K562 (cell line): ENCODE results near the gene KRT33B. TPM values are rescaled to one million over a fixed set of nuclear protein-coding genes. Genes with fewer than 3 reads are reported as not detected.

Experiments used
- ATAC-seq: fragments of 200-7000 bp; cut with Tn5 transposase; 3 replicates; pipeline ENCODE4 v1.9.1; 2020; ENCODE audit warnings: moderate library complexity
- BruUV-seq: library from RNA; stranded (reverse); fragments of 400-500 nt; replicated peaks from 2 replicates; lab custom pipeline; 2021; lab: Mats Ljungman, UMichigan
- CTCF ChIA-PET: fragments of 300-600 bp; formaldehyde crosslinking; extraction: SDS; loops from one replicate; lab custom pipeline; 2021; ENCODE audit warnings: low intra/inter-chr PET ratio; lab: Yijun Ruan, JAX
- POLR2A ChIA-PET: fragments of 300-600, 350-650 bp; sonication (Branson Sonifier 250); formaldehyde crosslinking; extraction: SDS; loops from one replicate; lab custom pipeline; 2021; ENCODE audit warnings: antibody characterized with exemption, inconsistent platforms; lab: Yijun Ruan, JAX
- DNase-seq, 4 experiments: peaks; one replicate each; pipeline versions ENCODE4 v3.0.0 to v3.0.0-alpha.2; 2011 to 2018; ENCODE audit warnings: low spot score in 3 of 4, mixed read lengths in 3 of 4; ENCODE audit errors: extremely low read depth in 1 of 4
- FAIRE-seq: peaks from 2 replicates; lab custom pipeline; 2011; peaks lifted over from hg19 to GRCh38; lab: Jason Lieb, UNC
- H2AFZ ChIP-seq: 2 replicates; pipeline ENCODE4 v1.6.0; 2011; ENCODE audit warnings: low read depth, low read length, control low read depth, inconsistent platforms
- H3K27ac ChIP-seq: fragments of 200-600 bp; 3 replicates; pipeline ENCODE4 v1.8.0; 2011; ENCODE audit warnings: low read depth, mild to moderate bottlenecking, control low read depth, inconsistent platforms, low read length, moderate library complexity, mixed read lengths; ENCODE audit errors: extremely low read depth
- H3K27me3 ChIP-seq, 2 experiments: fragments of 300-600 bp in 1 of 2; 2 replicates in 1 of 2; 3 replicates in 1 of 2; pipeline versions ENCODE4 v1.6.0 to v1.8.0; 2011; ENCODE audit warnings: inconsistent platforms in 2 of 2, low read length in 2 of 2, mild to moderate bottlenecking in 1 of 2, mixed read lengths in 1 of 2, moderate library complexity in 1 of 2; ENCODE audit not compliant: control insufficient read depth in 2 of 2, insufficient read depth in 2 of 2
- H3K36me3 ChIP-seq: fragments of 300-600 bp; 3 replicates; pipeline ENCODE4 v1.8.0; 2011; ENCODE audit warnings: mild to moderate bottlenecking, low read length, inconsistent platforms; ENCODE audit not compliant: control insufficient read depth, insufficient read depth
- H3K4me1 ChIP-seq, 2 experiments: fragments of 200-600 bp in 1 of 2; replicated peaks in 1 of 2; 2 replicates in 1 of 2; 3 replicates in 1 of 2; pipeline versions ENCODE4 v1.5.1 to v1.8.0; 2011; ENCODE audit warnings: inconsistent platforms in 2 of 2, low read length in 2 of 2, mild to moderate bottlenecking in 1 of 2, mixed read lengths in 1 of 2, moderate library complexity in 1 of 2; ENCODE audit not compliant: control insufficient read depth in 2 of 2, insufficient read depth in 2 of 2
- H3K4me2 ChIP-seq: 2 replicates; pipeline ENCODE4 v1.6.1; 2011; ENCODE audit warnings: low read length, control low read depth, inconsistent platforms, mixed read lengths; ENCODE audit not compliant: insufficient read depth
- H3K4me3 ChIP-seq: fragments of 200-600 bp; sonication (generic), shearing (Covaris generic); 2 replicates; pipeline ENCODE4 v1.5.1; 2016; ENCODE audit warnings: control low read depth, inconsistent platforms
- H3K79me2 ChIP-seq: fragments of 200-600 bp; 3 replicates; pipeline ENCODE4 v1.8.0; 2011; ENCODE audit warnings: low read length, inconsistent platforms; ENCODE audit not compliant: control insufficient read depth, insufficient read depth
- H3K9ac ChIP-seq, 2 experiments: 2 replicates each; pipeline versions ENCODE4 v1.6.0 to v1.6.1; 2011; ENCODE audit warnings: low read depth in 2 of 2, low read length in 2 of 2, control low read depth in 1 of 2, inconsistent platforms in 1 of 2, mild to moderate bottlenecking in 1 of 2, mixed read lengths in 1 of 2; ENCODE audit not compliant: insufficient read depth in 1 of 2
- H3K9me1 ChIP-seq: one replicate; pipeline ENCODE4 v1.6.0; 2011; ENCODE audit warnings: inconsistent platforms, mild to moderate bottlenecking, low read length, moderate library complexity; ENCODE audit not compliant: control insufficient read depth, insufficient read depth
- H3K9me3 ChIP-seq: replicated peaks from 2 replicates; pipeline ENCODE4 v1.5.1; 2011; ENCODE audit warnings: low read depth, low read length, inconsistent platforms; ENCODE audit not compliant: control insufficient read depth, insufficient read depth
- H4K20me1 ChIP-seq: replicated peaks from 2 replicates; pipeline ENCODE4 v1.6.1; 2011; ENCODE audit warnings: low read length, inconsistent platforms, mixed read lengths; ENCODE audit not compliant: control insufficient read depth, insufficient read depth
- CBFA2T3 ChIP-seq: fragments of 450-650 bp; IDR thresholded peaks from 2 replicates; pipeline ENCODE4 v1.6.1; 2017
- CREB1 ChIP-seq, 2 experiments: sonication (generic) in 1 of 2; formaldehyde crosslinking in 1 of 2; IDR thresholded peaks; 2 replicates each; pipeline versions ENCODE4 v1.6.1 to v1.8.0; 2012 to 2022; ENCODE audit warnings: inconsistent platforms in 1 of 2, mild to moderate bottlenecking in 1 of 2, missing genetic modification reagents in 1 of 2, moderate library complexity in 1 of 2
- CREB3L1 ChIP-seq: fragments of 450-650 bp; IDR thresholded peaks from 2 replicates; pipeline ENCODE4 v1.6.1; 2014; ENCODE audit warnings: low read depth, mild to moderate bottlenecking, moderate library complexity, borderline replicate concordance
- CREB5 ChIP-seq: fragments of 250-450 bp; sonication (Bioruptor Pico); IDR thresholded peaks from 2 replicates; pipeline ENCODE4 v1.5.0; 2020; ENCODE audit warnings: mild to moderate bottlenecking
- ERF ChIP-seq: fragments of 450-650 bp; formaldehyde crosslinking; IDR thresholded peaks from 2 replicates; pipeline ENCODE4 v1.4.0; 2020; ENCODE audit warnings: mild to moderate bottlenecking, mixed read lengths
- ETS2 ChIP-seq: IDR thresholded peaks from 2 replicates; pipeline ENCODE4 v1.6.1; 2016; ENCODE audit warnings: borderline replicate concordance, missing genetic modification characterization, mild to moderate bottlenecking, moderate library complexity, missing compliant biosample characterization; ENCODE audit not compliant: poor library complexity, severe bottlenecking
- MBD2 ChIP-seq: sonication (generic); IDR thresholded peaks from 2 replicates; pipeline ENCODE4 v1.6.1; 2016; ENCODE audit warnings: low read depth, borderline replicate concordance
- MCM3 ChIP-seq: fragments of 450-650 bp; IDR thresholded peaks from 2 replicates; pipeline ENCODE4 v1.6.1; 2016
- PML ChIP-seq: IDR thresholded peaks from 2 replicates; pipeline ENCODE4 v1.6.1; 2012; ENCODE audit warnings: low read length, inconsistent platforms
- RCOR1 ChIP-seq, 2 experiments: IDR thresholded peaks; 2 replicates each; pipeline ENCODE4 v1.6.1; 2012; ENCODE audit warnings: low read depth in 2 of 2, low read length in 2 of 2, borderline replicate concordance in 1 of 2, improper control_type of control experiment in 1 of 2
- RHOXF2B ChIP-seq: fragments of 250-450 bp; sonication (Bioruptor Pico); conservative IDR thresholded peaks from 2 replicates; pipeline ENCODE4 v1.5.1; 2021
- STAT5A ChIP-seq: IDR thresholded peaks from 2 replicates; pipeline ENCODE4 v1.6.1; 2012; ENCODE audit warnings: low read length, inconsistent platforms, borderline replicate concordance
- ZEB2 ChIP-seq: fragments of 450-650 bp; IDR thresholded peaks from 2 replicates; pipeline ENCODE4 v1.6.1; 2016
- ZMIZ1 ChIP-seq, 2 experiments: fragments of 150-350 bp in 1 of 2; IDR thresholded peaks; 2 replicates each; pipeline ENCODE4 v1.6.1; 2012 to 2016; ENCODE audit warnings: low read depth in 2 of 2, low read length in 2 of 2, mild to moderate bottlenecking in 1 of 2, moderate library complexity in 1 of 2
- ZNF311 ChIP-seq: fragments of 250-450 bp; sonication (Bioruptor Pico); IDR thresholded peaks from 2 replicates; pipeline ENCODE4 v1.4.0; 2020; ENCODE audit warnings: mild to moderate bottlenecking, moderate library complexity
- ZZZ3 ChIP-seq: fragments of 450-650 bp; IDR thresholded peaks from 2 replicates; pipeline ENCODE4 v1.6.1; 2016; ENCODE audit warnings: antibody characterized with exemption, mild to moderate bottlenecking, moderate library complexity
- WGBS: fragments of 100-300 bp; shearing (Covaris generic); methylation state at CpG from one replicate; pipeline ENCODE4 v1.1.6; 2016; ENCODE audit warnings: low coverage, mixed read lengths; ENCODE audit not compliant: insufficient coverage; ENCODE audit errors: missing lambda C conversion rate; 5-methylcytosine and 5-hydroxymethylcytosine counted together
- in situ Hi-C: fragments of 300-500 bp; cut with MboI; formaldehyde crosslinking; loops from 4 replicates; pipeline ENCODE4 v1.15.0; 2018; ENCODE audit warnings: inconsistent platforms, mixed read lengths
- intact Hi-C: fragments of 100-400 bp; cut with micrococcal nuclease; formaldehyde crosslinking; loops from 2 replicates; pipeline ENCODE4 v1.14.2; 2022
- polyA plus RNA-seq, 8 experiments: library from polyadenylated mRNA; depleted of rRNA in 4 of 8; stranded (reverse) in 5 of 8; unstranded in 3 of 8; fragments of >200 nt; fragmentation: Nextera tagmentation in 2 of 8; fragmentation: Illumina TruSeq in 1 of 8; extraction: Ambion mirVana in 2 of 8; extraction: Trizol in 1 of 8; gene quantifications; 2 replicates each; pipeline versions ENCODE4 v1.2.1 to v1.2.3, GENCODE V29; 2011 to 2014; ENCODE audit warnings: inconsistent platforms in 1 of 8, missing spikeins in 1 of 8
- total RNA-seq, 7 experiments: library from RNA; depleted of rRNA in 6 of 7; stranded (reverse); fragments of >200 nt in 6 of 7; fragmentation: Illumina TruSeq in 2 of 7; extraction: Trizol in 2 of 7; gene quantifications; 2 replicates each; pipeline versions ENCODE4 v1.2.1 to v1.2.3, GENCODE V29; 2011 to 2021; ENCODE audit warnings: low replicate concordance in 1 of 7
- TF ChIP-seq, protein P1 (sequence below): conservative IDR thresholded peaks from 2 replicates; pipeline ENCODE4 v1.6.1; 2011; ENCODE audit warnings: low read depth, mild to moderate bottlenecking, low read length; ENCODE audit not compliant: control insufficient read depth

The KRT33B gene
- total and polyA plus RNA-seq, 9 of the 15 experiments (the other 6 are each of a cell fraction or from before 2014, with no cell fraction given): not detected

DNA sequence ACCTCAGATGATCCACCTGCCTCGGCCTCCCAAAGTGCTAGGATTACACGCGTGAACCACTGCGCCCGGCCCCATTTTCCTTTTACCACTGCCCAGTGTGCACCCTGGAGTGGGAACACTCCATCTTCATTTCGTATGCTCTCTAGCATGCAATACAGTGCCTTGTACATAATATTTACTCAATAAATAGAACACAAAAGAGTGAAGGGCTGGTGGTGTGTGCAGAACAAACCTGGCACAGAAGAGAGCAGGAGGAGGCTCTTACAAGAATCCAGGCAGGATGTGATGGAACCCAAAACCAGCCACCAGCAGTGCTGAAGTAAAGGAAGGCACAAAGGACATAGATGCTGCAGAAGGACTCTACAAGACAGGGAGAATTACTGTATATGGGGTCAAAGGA lies 47.5 kb upstream of the KRT33B start:
- ATAC-seq: no peak
- Histone ChIP-seq H3K4me2 (no peak overlapping the region), H3K36me3 (no peaks in the 10 kb centered on the region), H3K27ac (no peak overlapping the region), H3K4me1 (no peaks in the 10 kb centered on the region), H3K27me3 (peaks cover 16 to 37% of the 10 kb centered on the region in 2 experiments; a peak in 4 of 5 replicates), H3K9me1 (no peaks in the 10 kb centered on the region), H2AFZ (no peak overlapping the region), H3K4me3 (no peak overlapping the region), H3K79me2 (no peaks in the 10 kb centered on the region), H3K9me3 (no peaks in the 10 kb centered on the region), H4K20me1 (no peaks in the 10 kb centered on the region), H3K9ac (no peak overlapping the region)
- CTCF ChIA-PET: no interaction called here
- FAIRE-seq: no peak
- no TSS peak for BruUV-seq
- 5% methylated on average over 5 of the region's 6 CpGs for WGBS
- POLR2A ChIA-PET: interaction anchor here (0.8 to 1.9 kb wide), 3 partner anchors 9 to 13 kb away, joined by 3 to 8 read pairs (median 5); no protein-coding TSS in a partner anchor
- in situ Hi-C loops (no loop called here), intact Hi-C loops (no loop called here)
- DNase-seq: no peak
- TF ChIP-seq ERF (no peak), MBD2 (no peak), PML (no peak), ZEB2 (no peak), CREB5 (CRISPR knock-in tag) (no peak), CREB1 (IDR thresholded peaks at IDR 0.05) (no peak), CREB1 (CRISPR knock-in tag; IDR thresholded peaks at IDR 0.05) (no peak), ZZZ3 (no peak), STAT5A (no peak), ETS2 (tag) (no peak), MCM3 (no peak), CREB3L1 (no peak), ZNF311 (CRISPR knock-in tag) (no peak), CBFA2T3 (no peak), RCOR1 (IDR thresholded peaks at IDR 0.05; ENCODE audit: borderline replicate concordance in 1 of 2, low read depth in 2 of 2, low read length in 2 of 2) (no peak), ZMIZ1 (IDR thresholded peaks at IDR 0.05; ENCODE audit: low read depth in 2 of 2, low read length in 2 of 2) (no peak), RHOXF2B (CRISPR knock-in tag) (no peak)
- TF ChIP-seq, protein P1, sequence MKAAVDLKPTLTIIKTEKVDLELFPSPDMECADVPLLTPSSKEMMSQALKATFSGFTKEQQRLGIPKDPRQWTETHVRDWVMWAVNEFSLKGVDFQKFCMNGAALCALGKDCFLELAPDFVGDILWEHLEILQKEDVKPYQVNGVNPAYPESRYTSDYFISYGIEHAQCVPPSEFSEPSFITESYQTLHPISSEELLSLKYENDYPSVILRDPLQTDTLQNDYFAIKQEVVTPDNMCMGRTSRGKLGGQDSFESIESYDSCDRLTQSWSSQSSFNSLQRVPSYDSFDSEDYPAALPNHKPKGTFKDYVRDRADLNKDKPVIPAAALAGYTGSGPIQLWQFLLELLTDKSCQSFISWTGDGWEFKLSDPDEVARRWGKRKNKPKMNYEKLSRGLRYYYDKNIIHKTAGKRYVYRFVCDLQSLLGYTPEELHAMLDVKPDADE: no peak
